ENCODE results near the gene TMA7.

TMA7 gene

GRCh38 chr3:48409291-48410201, 30.5 kb upstream of the TMA7 start:
- no peak for DNase-seq (ENCODE audit: low read depth)

GRCh38 chr3:48410205-48411040, 29.6 kb upstream of the TMA7 start:
- DNase-seq (ENCODE audit: low read depth) = no peak

GRCh38 chr3:48411041-48411588, 28.9 kb upstream of the TMA7 start:
- DNase-seq (ENCODE audit: low read depth) = no peak

- DNase-seq (ENCODE audit: low read depth) = no peak
Observed at GRCh38 chr3:48411606-48412374, 28.3 kb upstream of the TMA7 start.

GRCh38 chr3:48412375-48413001, 27.6 kb upstream of the TMA7 start:
- no peak for DNase-seq (ENCODE audit: low read depth)

GRCh38 chr3:48413086-48413485, 27.0 kb upstream of the TMA7 start:
- no peak for DNase-seq (ENCODE audit: low read depth)

GRCh38 chr3:48413611-48414010, 26.4 kb upstream of the TMA7 start:
- no peak for DNase-seq (ENCODE audit: low read depth)

- DNase-seq (ENCODE audit: low read depth) = no peak
Observed at GRCh38 chr3:48414376-48415250, 25.4 kb upstream of the TMA7 start.

GRCh38 chr3:48415251-48415953, 24.7 kb upstream of the TMA7 start:
- no peak for DNase-seq (ENCODE audit: low read depth)

- DNase-seq (ENCODE audit: low read depth) = no peak
Observed at GRCh38 chr3:48416091-48416505, 24.0 kb upstream of the TMA7 start.

- DNase-seq (ENCODE audit: low read depth) = no peak
Observed at GRCh38 chr3:48416546-48416945, 23.5 kb upstream of the TMA7 start.

- no peak for DNase-seq (ENCODE audit: low read depth)
Observed at GRCh38 chr3:48417529-48418108, 22.4 kb upstream of the TMA7 start.

GRCh38 chr3:48418140-48418539, 21.9 kb upstream of the TMA7 start:
- DNase-seq (ENCODE audit: low read depth) = no peak

GRCh38 chr3:48418651-48419050, 21.4 kb upstream of the TMA7 start:
- DNase-seq (ENCODE audit: low read depth) = no peak

- DNase-seq (ENCODE audit: low read depth) = no peak
Observed at GRCh38 chr3:48419149-48419548, 20.9 kb upstream of the TMA7 start.

GRCh38 chr3:48419597-48419996, 20.5 kb upstream of the TMA7 start:
- DNase-seq (ENCODE audit: low read depth) = no peak

- DNase-seq (ENCODE audit: low read depth) = no peak
Observed at GRCh38 chr3:48420561-48420960, 19.5 kb upstream of the TMA7 start.

GRCh38 chr3:48422272-48422671, 17.8 kb upstream of the TMA7 start:
- DNase-seq (ENCODE audit: low read depth) = no peak

GRCh38 chr3:48422681-48423080, 17.4 kb upstream of the TMA7 start:
- no peak for DNase-seq (ENCODE audit: low read depth)
